ES-I3 (cell line): ENCODE results near the gene CHSY1.

Source experiments
- H3K36me3 ChIP-seq: 2 replicates; pipeline ENCODE4 v1.6.1; 2013; ENCODE audit warnings: mild to moderate bottlenecking, low read length, control low read depth, moderate library complexity; ENCODE audit not compliant: insufficient read depth
- H3K4me1 ChIP-seq: 2 replicates; pipeline ENCODE4 v1.6.1; 2013; ENCODE audit warnings: mild to moderate bottlenecking, control low read depth, low read length; ENCODE audit not compliant: insufficient read depth
- H3K9ac ChIP-seq: 2 replicates; pipeline ENCODE4 v1.6.1; 2013; ENCODE audit warnings: low read depth, mild to moderate bottlenecking, low read length, moderate library complexity
- H3K9me3 ChIP-seq: 2 replicates; pipeline ENCODE4 v1.6.1; 2013; ENCODE audit warnings: mild to moderate bottlenecking, low read length, moderate library complexity; ENCODE audit not compliant: control insufficient read depth, insufficient read depth

Gene CHSY1

GRCh38 chr15:101162701-101163483 is 89.0 kb downstream of the CHSY1 start:
- Histone ChIP-seq H3K9me3 (peaks cover 11% of the 10 kb centered on the region; the same call in 1 of the 2 replicates), H3K4me1 (no peaks in the 10 kb centered on the region; the same call in 1 of the 2 replicates), H3K9ac (no peak overlapping the region), H3K36me3 (no peaks in the 10 kb centered on the region)

DNA sequence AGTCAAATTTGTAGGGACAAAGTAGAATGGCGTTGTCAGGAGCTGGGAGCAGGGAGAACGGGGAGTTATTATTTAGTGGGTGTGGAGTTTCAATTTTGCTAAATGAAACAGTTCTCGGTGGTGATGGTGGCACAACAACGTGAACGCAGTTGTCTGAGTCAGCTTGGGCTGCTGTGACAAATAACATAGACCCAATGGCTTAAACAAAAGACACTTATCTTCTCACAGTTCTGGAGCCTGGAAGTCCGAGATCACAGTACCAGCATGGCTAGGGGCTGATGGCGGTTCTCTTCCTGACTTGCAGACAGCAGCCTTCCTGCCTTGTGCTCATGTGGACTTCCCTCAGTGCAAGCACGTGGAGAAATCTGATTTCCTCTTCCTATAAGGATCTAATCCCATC is 90.2 kb downstream of the CHSY1 start:
- Histone ChIP-seq H3K9me3 (peaks cover 7% of the 10 kb centered on the region; the same call in 1 of the 2 replicates), H3K4me1 (no peaks in the 10 kb centered on the region; the same call in 1 of the 2 replicates), H3K36me3 (no peaks in the 10 kb centered on the region), H3K9ac (no peak overlapping the region)

DNA sequence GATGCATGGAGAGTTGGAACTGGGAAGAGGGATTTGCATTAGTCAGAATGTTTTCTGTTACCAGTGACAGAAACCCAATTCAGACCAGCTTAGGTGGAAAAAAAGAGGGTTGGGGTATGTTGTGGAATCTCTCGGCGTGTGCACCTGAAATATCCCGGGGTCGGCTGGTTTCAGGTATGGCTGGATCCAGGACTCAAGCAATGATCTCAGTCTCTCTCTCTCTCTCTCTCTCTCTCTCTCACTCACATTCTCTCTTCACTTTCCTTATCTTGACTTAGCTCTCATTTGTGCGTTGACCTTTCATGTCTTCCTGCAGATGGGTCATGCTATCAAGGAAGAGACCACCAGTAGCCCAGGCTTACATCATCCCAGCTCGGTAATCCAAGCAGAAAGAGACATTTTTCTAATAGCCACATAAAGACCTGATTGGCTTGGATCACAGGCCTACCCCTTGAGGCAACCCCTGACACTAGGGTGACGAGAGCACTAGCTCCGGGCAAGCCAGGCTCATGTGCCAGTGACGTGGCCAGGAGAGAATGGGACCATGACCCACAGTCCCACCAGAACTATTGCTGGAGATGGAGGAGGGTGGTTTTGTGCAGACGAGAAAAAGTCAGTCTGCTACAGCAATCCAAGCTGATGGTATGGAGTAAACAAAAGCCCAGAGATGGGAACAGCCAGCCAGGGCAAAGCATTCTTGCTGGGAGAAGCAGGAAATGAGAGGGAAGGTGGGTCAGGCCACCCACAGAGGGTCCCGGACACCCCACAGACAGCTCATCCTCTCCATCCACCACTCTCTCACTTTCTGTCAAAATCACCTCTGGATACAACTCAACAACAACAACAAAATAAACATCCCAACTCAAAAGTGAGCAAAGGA is 91.7 kb downstream of the CHSY1 start:
- Histone ChIP-seq H3K9me3 (no peaks in the 10 kb centered on the region), H3K36me3 (no peaks in the 10 kb centered on the region), H3K4me1 (no peaks in the 10 kb centered on the region; the same call in 1 of the 2 replicates), H3K9ac (no peak overlapping the region)

DNA sequence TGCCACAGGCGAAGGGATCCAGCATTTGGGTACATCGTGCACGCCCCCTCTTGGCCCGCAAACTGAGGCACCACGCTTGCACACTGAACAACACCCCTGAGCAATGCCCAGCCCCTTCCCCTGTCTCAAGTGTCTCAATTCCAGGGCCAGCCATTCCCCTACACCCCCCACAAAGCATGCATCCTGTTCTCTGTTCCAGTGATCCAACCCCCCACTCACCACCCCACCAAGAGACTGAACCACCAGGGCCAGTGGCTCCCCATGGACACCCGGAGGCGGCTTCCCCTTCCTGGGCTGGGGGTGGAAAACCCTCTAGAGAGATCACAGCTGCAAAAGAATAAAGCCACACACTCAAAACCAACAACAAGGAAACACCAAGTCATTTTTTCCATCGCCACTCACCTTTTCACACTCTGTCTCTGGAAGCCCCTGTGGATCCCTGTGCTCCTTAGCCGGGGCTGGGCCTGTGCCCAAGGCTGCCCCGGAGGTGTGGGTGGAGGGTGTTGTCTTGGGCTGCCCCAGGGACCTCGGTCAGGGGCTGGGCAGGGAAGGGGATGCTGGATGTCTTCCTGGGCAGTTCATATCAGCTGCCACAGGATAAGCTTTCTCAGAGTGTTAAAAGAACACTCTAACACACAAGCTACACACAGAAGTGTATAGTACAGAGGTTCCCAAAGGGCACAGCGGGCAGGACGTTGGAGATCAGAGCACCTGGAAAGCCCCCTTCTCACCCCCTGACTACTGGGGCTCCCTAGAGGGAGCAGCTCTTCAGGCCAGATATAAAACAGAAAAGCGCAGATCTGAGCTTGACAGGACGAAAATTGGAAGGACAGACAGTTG is 92.5 kb downstream of the CHSY1 start:
- no peak overlapping the region for H3K9ac ChIP-seq
- no peaks in the 10 kb centered on the region for H3K9me3 ChIP-seq
- H3K4me1 ChIP-seq: no peaks in the 10 kb centered on the region; the same call in 1 of the 2 replicates
- no peaks in the 10 kb centered on the region for H3K36me3 ChIP-seq

- no peak overlapping the region for H3K9ac ChIP-seq
- no peaks in the 10 kb centered on the region for H3K36me3 ChIP-seq
- no peaks in the 10 kb centered on the region for H3K9me3 ChIP-seq
- no peaks in the 10 kb centered on the region; the same call in 1 of the 2 replicates for H3K4me1 ChIP-seq
These were observed 93.4 kb downstream of the CHSY1 start for GRCh38 chr15:101158166-101159095.

GRCh38 chr15:101157721-101158120 is 94.1 kb downstream of the CHSY1 start:
- H3K36me3 ChIP-seq: no peaks in the 10 kb centered on the region
- H3K9me3 ChIP-seq: no peaks in the 10 kb centered on the region
- no peak overlapping the region for H3K9ac ChIP-seq
- H3K4me1 ChIP-seq: no peaks in the 10 kb centered on the region; the same call in 1 of the 2 replicates

GRCh38 chr15:101156509-101157159 is 95.2 kb downstream of the CHSY1 start:
- no peaks in the 10 kb centered on the region for H3K36me3 ChIP-seq
- no peaks in the 10 kb centered on the region for H3K9me3 ChIP-seq
- H3K4me1 ChIP-seq: no peaks in the 10 kb centered on the region; the same call in 1 of the 2 replicates
- no peak overlapping the region for H3K9ac ChIP-seq

DNA sequence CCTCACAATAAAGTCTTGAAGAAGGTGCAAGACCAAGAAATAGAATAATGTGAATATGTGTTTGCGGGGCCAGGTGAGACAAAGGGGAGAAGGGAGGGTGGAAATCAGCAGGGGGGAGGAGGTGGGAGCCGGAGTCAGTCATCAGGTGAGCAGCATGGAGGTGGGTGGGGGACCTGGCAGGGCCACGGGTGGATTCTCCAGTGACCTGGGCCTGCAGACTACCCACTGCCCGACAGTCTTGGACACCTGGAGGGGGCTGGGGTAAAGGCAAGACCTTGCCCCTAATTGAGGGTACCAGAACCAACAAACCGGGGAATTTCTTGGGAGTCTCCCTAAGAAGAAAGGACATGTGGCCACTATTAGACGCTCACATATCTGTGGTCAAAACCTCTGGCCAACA is 95.8 kb downstream of the CHSY1 start:
- H3K36me3 ChIP-seq: no peaks in the 10 kb centered on the region
- H3K9ac ChIP-seq: no peak overlapping the region
- no peaks in the 10 kb centered on the region for H3K9me3 ChIP-seq
- H3K4me1 ChIP-seq: no peaks in the 10 kb centered on the region; the same call in 1 of the 2 replicates

DNA sequence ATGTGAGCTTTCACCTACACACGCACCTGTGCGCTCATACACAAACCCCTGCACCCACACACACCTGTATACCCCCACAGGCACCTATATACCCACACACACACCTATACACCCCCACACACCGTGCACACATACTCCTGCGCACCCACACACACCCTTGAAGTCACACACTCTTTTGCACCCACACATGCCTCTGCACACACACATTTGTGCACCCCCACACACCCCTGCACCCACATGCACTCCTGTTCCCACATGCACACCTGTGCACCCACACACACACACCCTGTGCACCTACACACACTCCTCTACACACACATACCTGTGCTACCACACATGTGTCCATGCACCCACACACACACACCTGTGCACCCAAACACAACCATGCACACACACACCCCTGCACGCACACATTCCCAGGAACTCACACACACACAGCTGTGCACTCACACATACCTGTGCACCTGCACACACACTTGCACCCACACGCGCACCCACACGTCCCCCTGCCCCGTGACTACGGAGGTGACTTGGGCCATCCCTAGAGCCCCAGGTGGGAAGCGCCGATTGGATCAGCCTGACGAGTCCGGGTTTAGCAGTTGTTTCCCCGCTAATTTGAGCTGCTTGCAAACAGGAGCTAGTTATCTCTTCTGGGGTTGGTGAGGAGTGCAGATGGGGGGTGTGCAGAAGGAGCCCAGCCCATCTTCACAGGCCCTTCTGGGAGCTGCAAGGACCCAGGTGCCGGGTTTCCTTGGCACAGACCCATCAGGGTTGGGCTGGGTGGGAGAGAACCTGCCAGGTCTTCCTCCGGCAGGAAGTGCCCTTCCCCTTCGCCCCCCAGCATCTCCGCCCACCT is 97.8 kb downstream of the CHSY1 start:
- Histone ChIP-seq H3K36me3 (no peaks in the 10 kb centered on the region), H3K4me1 (no peaks in the 10 kb centered on the region; the same call in 1 of the 2 replicates), H3K9ac (no peak overlapping the region), H3K9me3 (no peaks in the 10 kb centered on the region)

DNA sequence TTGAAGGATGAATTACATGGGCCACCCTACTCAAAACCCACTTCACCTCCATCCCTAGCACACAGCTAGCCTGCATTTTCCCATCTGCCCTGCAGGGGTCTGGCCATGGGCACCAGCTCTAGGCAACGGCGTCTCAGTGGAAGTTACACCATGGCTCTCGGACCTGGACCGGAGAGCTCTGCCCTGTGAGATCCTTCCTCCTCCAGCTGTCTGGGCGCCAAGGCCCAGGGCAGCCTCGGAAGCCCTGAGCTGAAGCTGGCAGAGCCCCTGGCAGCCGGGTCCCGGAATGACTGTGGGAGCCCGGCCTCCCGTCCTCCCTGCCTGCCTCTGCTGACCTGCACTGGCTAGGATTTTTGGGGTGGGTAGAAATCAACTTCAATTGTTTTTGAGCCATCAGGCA is 98.9 kb downstream of the CHSY1 start:
- no peaks in the 10 kb centered on the region for H3K9me3 ChIP-seq
- no peak overlapping the region for H3K9ac ChIP-seq
- H3K4me1 ChIP-seq: no peaks in the 10 kb centered on the region
- no peaks in the 10 kb centered on the region for H3K36me3 ChIP-seq

- H3K36me3 ChIP-seq: no peaks in the 10 kb centered on the region
- no peak overlapping the region for H3K9ac ChIP-seq
- H3K9me3 ChIP-seq: no peaks in the 10 kb centered on the region
- H3K4me1 ChIP-seq: no peaks in the 10 kb centered on the region
These were observed 100.6 kb downstream of the CHSY1 start for GRCh38 chr15:101151288-101151687.

- Histone ChIP-seq H3K9ac (no peak overlapping the region), H3K4me1 (no peaks in the 10 kb centered on the region)
These were observed 101.2 kb downstream of the CHSY1 start for GRCh38 chr15:101150723-101151040.

More at GRCh38 chr15:101150723-101151040, 101.2 kb downstream of the CHSY1 start:
- H3K36me3 ChIP-seq: no peaks in the 10 kb centered on the region
- H3K9me3 ChIP-seq: no peaks in the 10 kb centered on the region
